HCT116 (cell line): ENCODE data around the gene ARHGEF25.

Experiments
- CEBPB ChIP-seq: IDR thresholded peaks from 2 replicates; pipeline ENCODE4 v1.6.1; 2012; ENCODE audit warnings: low read depth
- EZH2 ChIP-seq: fragments of 200-600 bp; sonication (generic); IDR thresholded peaks from 2 replicates; pipeline ENCODE4 v1.6.1; 2017; ENCODE audit warnings: antibody characterized with exemption, mixed run types
- EZH2phosphoT487 ChIP-seq: fragments of 200-600 bp; IDR thresholded peaks from 2 replicates; pipeline ENCODE4 v1.6.1; 2018; ENCODE audit warnings: antibody characterized with exemption, borderline replicate concordance
- POLR2A ChIP-seq: IDR thresholded peaks from 2 replicates; pipeline ENCODE4 v1.7.0; 2011; ENCODE audit warnings: borderline replicate concordance; ENCODE audit not compliant: insufficient read depth, insufficient read length; ENCODE audit errors: extremely low read depth
- POLR2AphosphoS5 ChIP-seq: IDR thresholded peaks from 2 replicates; pipeline ENCODE4 v1.6.1; 2011; ENCODE audit warnings: mild to moderate bottlenecking, low read depth, low read length, moderate library complexity
- RAD21 ChIP-seq: IDR thresholded peaks from 2 replicates; pipeline ENCODE4 v1.6.1; 2012; ENCODE audit warnings: low read depth, mild to moderate bottlenecking
- SP1 ChIP-seq: IDR thresholded peaks from 2 replicates; pipeline ENCODE4 v1.6.1; 2012; ENCODE audit warnings: low read depth
- TCF7L2 ChIP-seq: IDR thresholded peaks from 2 replicates; pipeline ENCODE4 v1.7.0; 2011; ENCODE audit warnings: borderline replicate concordance, inconsistent platforms; ENCODE audit not compliant: insufficient read depth, insufficient read length; ENCODE audit errors: extremely low read depth
- YY1 ChIP-seq: IDR thresholded peaks from 2 replicates; pipeline ENCODE4 v1.6.1; 2011; ENCODE audit warnings: low read length, low read depth, moderate library complexity, mild to moderate bottlenecking; ENCODE audit not compliant: insufficient replicate concordance; ENCODE audit errors: extremely low read depth
- ZFX ChIP-seq: fragments of 450-650 bp; IDR thresholded peaks from 2 replicates; pipeline ENCODE4 v1.6.1; 2017
- TF ChIP-seq, protein P1 (sequence below), 3 experiments: fragments of 200-600 bp in 1 of 3; sonication (generic) in 1 of 3; IDR thresholded peaks in 2 of 3; conservative IDR thresholded peaks in 1 of 3; 2 replicates each; pipeline ENCODE4 v1.5.1; 2012 to 2017; ENCODE audit warnings: low read depth in 2 of 3, low read length in 2 of 3, antibody characterized with exemption in 1 of 3, borderline replicate concordance in 1 of 3, control low read depth in 1 of 3, mild to moderate bottlenecking in 1 of 3, mixed read lengths in 1 of 3, mixed run types in 1 of 3, moderate library complexity in 1 of 3; ENCODE audit not compliant: insufficient read depth in 1 of 3

DNA sequence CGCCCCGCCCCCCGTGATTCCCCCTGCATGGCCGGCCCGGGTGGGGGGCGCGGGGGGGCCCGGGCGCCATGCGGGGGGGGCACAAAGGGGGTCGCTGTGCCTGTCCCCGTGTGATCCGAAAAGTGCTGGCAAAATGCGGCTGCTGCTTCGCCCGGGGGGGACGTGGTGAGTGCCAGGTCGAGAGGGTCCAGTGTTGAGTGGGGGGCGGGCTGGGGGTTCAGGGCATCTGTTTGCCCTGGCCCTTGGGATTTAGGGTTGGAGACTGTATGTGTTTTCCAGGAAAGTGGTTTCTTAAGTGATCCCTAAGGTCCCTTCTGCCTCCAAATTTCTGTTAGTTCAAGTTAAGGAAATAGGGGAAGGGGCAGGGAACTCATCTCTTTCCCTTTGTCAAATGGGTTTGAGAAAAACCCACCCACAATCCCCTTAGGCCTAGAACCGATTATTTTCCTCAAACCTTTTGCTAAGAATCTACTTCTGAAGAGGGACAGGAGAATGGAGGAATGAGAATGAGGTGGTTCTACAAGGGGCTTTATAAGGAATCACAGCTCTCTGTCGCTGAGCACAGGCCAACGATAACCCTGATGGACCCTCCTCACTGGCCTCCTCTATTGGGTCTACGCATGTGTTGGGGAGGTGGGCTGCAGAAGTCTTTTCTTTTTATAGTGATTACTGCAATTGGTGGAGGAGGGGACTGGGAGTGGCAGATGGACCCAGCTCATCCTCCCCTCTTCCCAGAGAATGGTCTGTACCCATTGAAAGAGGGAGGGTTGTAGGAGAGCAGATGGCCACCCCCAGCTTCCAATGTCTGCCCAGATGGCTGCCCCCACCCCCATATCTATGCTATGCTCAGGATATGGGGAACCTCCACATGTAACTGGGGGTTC is 834 bp downstream of the ARHGEF25 start:
- TF ChIP-seq POLR2A, result no peak
- TF ChIP-seq EZH2, result no peak
- TF ChIP-seq POLR2AphosphoS5, result no peak
- TF ChIP-seq, protein P1, sequence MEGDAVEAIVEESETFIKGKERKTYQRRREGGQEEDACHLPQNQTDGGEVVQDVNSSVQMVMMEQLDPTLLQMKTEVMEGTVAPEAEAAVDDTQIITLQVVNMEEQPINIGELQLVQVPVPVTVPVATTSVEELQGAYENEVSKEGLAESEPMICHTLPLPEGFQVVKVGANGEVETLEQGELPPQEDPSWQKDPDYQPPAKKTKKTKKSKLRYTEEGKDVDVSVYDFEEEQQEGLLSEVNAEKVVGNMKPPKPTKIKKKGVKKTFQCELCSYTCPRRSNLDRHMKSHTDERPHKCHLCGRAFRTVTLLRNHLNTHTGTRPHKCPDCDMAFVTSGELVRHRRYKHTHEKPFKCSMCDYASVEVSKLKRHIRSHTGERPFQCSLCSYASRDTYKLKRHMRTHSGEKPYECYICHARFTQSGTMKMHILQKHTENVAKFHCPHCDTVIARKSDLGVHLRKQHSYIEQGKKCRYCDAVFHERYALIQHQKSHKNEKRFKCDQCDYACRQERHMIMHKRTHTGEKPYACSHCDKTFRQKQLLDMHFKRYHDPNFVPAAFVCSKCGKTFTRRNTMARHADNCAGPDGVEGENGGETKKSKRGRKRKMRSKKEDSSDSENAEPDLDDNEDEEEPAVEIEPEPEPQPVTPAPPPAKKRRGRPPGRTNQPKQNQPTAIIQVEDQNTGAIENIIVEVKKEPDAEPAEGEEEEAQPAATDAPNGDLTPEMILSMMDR (IDR thresholded peaks at IDR 0.05 in 2 of 3, conservative IDR thresholded peaks at IDR 0.05 in 1 of 3; ENCODE audit: borderline replicate concordance in 1 of 3, insufficient read depth in 1 of 3, low read depth in 2 of 3, low read length in 2 of 3), result no peak
- TF ChIP-seq YY1, result no peak
- no peak for TF ChIP-seq EZH2phosphoT487
- no peak for TF ChIP-seq RAD21
- TF ChIP-seq CEBPB, result no peak
- no peak for TF ChIP-seq TCF7L2
- TF ChIP-seq SP1, result no peak
- TF ChIP-seq ZFX, result no peak
